Body of pancreas (tissue), 4 donors: ENCODE data around the gene BRICD5. TPM values are rescaled to one million over a fixed set of nuclear protein-coding genes. Genes with fewer than 3 reads are reported as not detected.

Source experiments
- ATAC-seq: fragments of 150-250 bp; one replicate; pipeline ENCODE4 v1.9.1; 2016
- DNase-seq, 4 donors: peaks; one replicate each; pipeline ENCODE4 v3.0.0-alpha.2; 2019
- H3K27ac ChIP-seq, 4 donors: fragments of 200-600 bp; sonication (generic); 1 replicate in 3 of 4; 2 replicates in 1 of 4; pipeline versions ENCODE4 v1.5.1 to v1.6.1; 2016 to 2019; ENCODE audit warnings: mild to moderate bottlenecking in 1 of 4, mixed read lengths in 1 of 4, moderate library complexity in 1 of 4
- H3K27me3 ChIP-seq, 2 donors: fragments of 200-600 bp; sonication (generic); one replicate each; pipeline ENCODE4 v1.6.0; 2016; ENCODE audit warnings: mild to moderate bottlenecking in 1 of 2
- H3K36me3 ChIP-seq, 2 donors: fragments of 200-600 bp; sonication (generic); replicated peaks in 1 of 2; 2 replicates each; pipeline ENCODE4 v1.5.1; 2016; ENCODE audit warnings: low read depth in 2 of 2; ENCODE audit not compliant: insufficient read depth in 1 of 2
- H3K4me1 ChIP-seq: fragments of 200-600 bp; sonication (generic); one replicate; pipeline ENCODE4 v1.6.0; 2016
- H3K4me3 ChIP-seq, 2 donors: fragments of 200-600 bp; sonication (generic); 1 replicate in 1 of 2; 2 replicates in 1 of 2; pipeline ENCODE4 v1.5.1; 2016 to 2019
- H3K9me3 ChIP-seq, 3 donors: fragments of 200-600 bp; sonication (generic); 1 replicate in 2 of 3; 2 replicates in 1 of 3; pipeline ENCODE4 v1.5.1; 2016
- POLR2A ChIP-seq, 3 donors: fragments of 450-650 bp; IDR thresholded peaks; one replicate each; pipeline ENCODE4 v1.6.1; 2016; ENCODE audit warnings: antibody characterized with exemption in 3 of 3, mild to moderate bottlenecking in 2 of 3
- WGBS, 2 donors: methylation state at CpG; one replicate each; pipeline ENCODE4 v1.1.5; 2017; 5-methylcytosine and 5-hydroxymethylcytosine counted together
- intact Hi-C: fragments of 100-400 bp; cut with DNase I; formaldehyde crosslinking; loops from one replicate; pipeline ENCODE4 v1.15.1; 2023
- total RNA-seq, 2 donors: library from RNA; depleted of rRNA; stranded (reverse); fragments of >200 nt; gene quantifications; one replicate each; pipeline ENCODE4 v1.1.0, GENCODE V29; 2016
- TF ChIP-seq, protein P1 (sequence below), 7 experiments: fragments of 450-650 bp in 4 of 7; fragments of 200-600 bp in 3 of 7; sonication (generic) in 3 of 7; IDR thresholded peaks; one replicate each; pipeline ENCODE4 v1.5.1; 2016 to 2019; ENCODE audit warnings: antibody characterized with exemption in 7 of 7

BRICD5 gene
- total RNA-seq, 2 donors from 2014 or later, result 1.8 to 3.3 TPM

DNA sequence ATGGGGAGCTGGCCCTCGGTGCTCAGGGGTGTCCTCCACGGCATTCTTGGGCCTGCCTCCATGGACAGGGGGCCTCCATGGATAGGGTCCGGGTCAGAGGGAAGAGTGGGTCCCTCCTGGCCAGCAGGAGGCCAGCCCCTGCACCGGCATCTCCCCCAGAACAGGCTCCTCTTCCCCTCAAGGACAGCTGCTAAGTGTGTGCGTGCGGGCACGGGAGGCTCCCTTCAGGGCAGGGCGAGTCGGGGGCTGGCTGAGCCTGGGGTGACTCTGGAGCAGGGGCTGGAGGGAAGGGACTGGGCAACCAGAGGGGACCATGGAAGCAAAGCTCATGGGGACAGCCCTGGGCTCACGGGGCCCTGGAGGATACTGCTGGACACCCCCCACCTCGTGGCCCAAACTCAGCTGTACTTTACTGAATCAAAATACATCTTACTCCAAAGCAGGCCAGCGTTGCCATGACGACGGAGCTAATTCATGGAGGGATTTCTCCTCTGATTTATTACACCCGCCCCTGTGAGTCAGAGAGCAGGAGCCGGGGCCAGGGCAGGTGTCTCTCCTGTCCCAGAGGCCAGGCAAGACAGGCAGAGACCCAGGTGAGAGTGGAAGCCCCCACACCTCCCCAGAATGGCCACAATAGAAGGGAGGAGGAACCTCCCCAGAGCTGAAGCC lies 16.4 kb downstream of the BRICD5 start:
- Histone ChIP-seq H3K27ac (no peak overlapping the region), H3K4me3 (no peak overlapping the region), H3K27me3 (no peaks in the 10 kb centered on the region), H3K36me3 (no peaks in the 10 kb centered on the region), H3K9me3 (no peaks in the 10 kb centered on the region), H3K4me1 (peaks cover 13% of the 10 kb centered on the region)
- TF ChIP-seq, protein P1, sequence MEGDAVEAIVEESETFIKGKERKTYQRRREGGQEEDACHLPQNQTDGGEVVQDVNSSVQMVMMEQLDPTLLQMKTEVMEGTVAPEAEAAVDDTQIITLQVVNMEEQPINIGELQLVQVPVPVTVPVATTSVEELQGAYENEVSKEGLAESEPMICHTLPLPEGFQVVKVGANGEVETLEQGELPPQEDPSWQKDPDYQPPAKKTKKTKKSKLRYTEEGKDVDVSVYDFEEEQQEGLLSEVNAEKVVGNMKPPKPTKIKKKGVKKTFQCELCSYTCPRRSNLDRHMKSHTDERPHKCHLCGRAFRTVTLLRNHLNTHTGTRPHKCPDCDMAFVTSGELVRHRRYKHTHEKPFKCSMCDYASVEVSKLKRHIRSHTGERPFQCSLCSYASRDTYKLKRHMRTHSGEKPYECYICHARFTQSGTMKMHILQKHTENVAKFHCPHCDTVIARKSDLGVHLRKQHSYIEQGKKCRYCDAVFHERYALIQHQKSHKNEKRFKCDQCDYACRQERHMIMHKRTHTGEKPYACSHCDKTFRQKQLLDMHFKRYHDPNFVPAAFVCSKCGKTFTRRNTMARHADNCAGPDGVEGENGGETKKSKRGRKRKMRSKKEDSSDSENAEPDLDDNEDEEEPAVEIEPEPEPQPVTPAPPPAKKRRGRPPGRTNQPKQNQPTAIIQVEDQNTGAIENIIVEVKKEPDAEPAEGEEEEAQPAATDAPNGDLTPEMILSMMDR (IDR thresholded peaks at IDR 0.05), result no peak
- TF ChIP-seq POLR2A (IDR thresholded peaks at IDR 0.05), result no peak
- 47 to 62% methylated on average over 12 to 16 of the region's 16 CpGs for WGBS, 2 donors
- ATAC-seq (no peak), DNase-seq (no peak)
- intact Hi-C loops, result no loop called here

DNA sequence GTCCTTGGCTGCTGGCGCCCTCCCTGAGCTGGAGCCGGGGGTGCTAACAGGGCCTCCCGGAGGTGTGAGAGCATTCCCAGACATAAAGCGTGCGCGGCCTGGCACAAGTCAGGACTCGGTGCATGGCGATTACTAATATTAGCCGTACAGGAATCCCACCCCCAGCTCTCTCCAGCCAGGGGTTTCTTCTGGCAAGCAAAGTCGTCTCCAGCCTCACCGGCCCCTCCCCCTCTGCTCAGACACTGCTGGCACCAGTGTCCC lies 19.3 kb downstream of the BRICD5 start:
- intact Hi-C loops, result no loop called here
- Histone ChIP-seq H3K4me3 (no peak overlapping the region), H3K27me3 (no peaks in the 10 kb centered on the region), H3K36me3 (no peaks in the 10 kb centered on the region), H3K4me1 (peaks cover 13% of the 10 kb centered on the region), H3K27ac (no peak overlapping the region), H3K9me3 (no peaks in the 10 kb centered on the region)
- DNase-seq (no peak), ATAC-seq (no peak)
- WGBS, 2 donors, result 80 to 84% methylated on average over 4 to 11 of the region's 11 CpGs
- TF ChIP-seq POLR2A (IDR thresholded peaks at IDR 0.05), result no peak
- TF ChIP-seq, protein P1 (IDR thresholded peaks at IDR 0.05), result no peak

DNA sequence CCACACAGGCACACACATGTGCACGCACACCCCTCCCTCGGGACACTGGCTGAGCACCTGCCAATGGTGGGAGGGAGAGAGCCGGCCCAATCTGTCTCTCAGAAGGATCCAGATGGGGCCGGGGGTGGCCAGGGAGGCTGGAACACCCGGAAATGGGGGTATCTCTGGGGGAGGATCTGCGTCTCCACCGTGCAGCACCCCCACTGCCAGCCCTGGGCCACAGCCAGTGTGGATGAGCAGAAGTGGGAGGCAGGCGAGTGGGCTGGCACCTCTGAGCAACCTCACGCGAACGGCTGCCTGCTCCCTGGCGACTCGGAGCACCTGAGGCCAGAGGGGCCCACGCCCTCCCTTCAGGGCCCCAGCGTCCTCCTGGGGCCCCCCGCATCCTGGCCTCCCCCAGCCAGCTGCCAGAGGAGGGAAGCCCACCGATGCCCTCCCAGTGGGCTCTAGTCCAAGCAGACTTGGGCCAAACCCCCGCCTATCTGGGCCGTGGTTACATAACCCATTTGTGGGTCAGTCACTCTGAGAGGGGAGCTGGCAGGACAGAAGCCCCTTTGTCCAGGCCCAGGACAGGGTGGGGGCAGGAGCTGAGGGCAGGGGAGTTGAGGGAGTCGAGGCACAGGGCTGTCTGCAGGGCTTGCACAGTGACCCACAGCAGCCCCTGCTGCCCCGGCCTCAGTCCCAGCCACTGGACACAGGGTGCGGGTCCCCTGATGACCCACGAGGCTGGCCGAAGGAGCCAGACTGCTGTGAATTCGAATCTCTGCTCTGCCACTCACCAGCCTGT lies 19.8 kb downstream of the BRICD5 start:
- 67 to 78% methylated on average over 6 to 21 of the region's 25 CpGs for WGBS, 2 donors

DNA sequence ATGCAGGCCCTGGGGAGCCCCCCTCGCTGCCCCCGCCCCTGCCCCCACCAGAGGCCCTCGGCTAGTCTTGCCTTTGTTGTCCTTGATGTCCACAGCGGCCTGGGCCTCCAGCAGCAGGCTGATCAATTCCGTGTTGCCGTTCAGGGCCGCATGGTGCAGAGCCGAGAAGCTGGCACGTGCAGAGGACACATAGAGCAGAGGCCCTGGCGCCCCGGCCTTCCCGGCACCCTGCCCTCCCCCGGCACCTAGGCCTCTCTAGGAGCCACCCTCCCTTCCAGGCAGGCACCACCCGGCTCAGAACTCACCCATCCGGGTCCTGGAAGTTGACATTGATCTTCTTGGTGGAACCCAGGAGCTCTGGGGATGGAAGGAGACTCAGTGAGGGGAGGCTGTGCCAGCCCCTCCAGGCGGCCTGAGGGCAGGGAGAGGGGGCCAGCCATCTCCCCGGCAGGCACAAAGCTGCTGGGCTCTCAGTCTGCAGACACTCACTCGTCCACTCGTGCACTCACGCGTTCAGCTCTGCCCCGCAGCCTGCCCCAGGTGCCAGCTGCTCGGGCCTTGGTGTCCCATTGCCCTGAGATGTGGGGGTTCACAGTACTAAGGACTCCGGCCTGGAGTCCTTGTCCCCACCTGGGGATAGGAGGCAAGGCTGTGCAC lies 20.5 kb downstream of the BRICD5 start:
- Histone ChIP-seq H3K9me3 (no peaks in the 10 kb centered on the region), H3K4me1 (peaks cover 3% of the 10 kb centered on the region), H3K27me3 (no peaks in the 10 kb centered on the region), H3K27ac (no peak overlapping the region), H3K4me3 (no peak overlapping the region), H3K36me3 (no peaks in the 10 kb centered on the region)
- intact Hi-C loops, result no loop called here
- ATAC-seq (no peak), DNase-seq (no peak)
- 78 to 87% methylated on average over 9 to 24 of the region's 24 CpGs for WGBS, 2 donors
- TF ChIP-seq, protein P1 (IDR thresholded peaks at IDR 0.05), result no peak
- no peak for TF ChIP-seq POLR2A (IDR thresholded peaks at IDR 0.05)

More for the DNA sequence above, 19.8 kb downstream of the BRICD5 start:
- TF ChIP-seq, protein P1 (IDR thresholded peaks at IDR 0.05), result no peak
- TF ChIP-seq POLR2A (IDR thresholded peaks at IDR 0.05), result no peak
- Histone ChIP-seq H3K27me3 (no peaks in the 10 kb centered on the region), H3K4me1 (peaks cover 10% of the 10 kb centered on the region), H3K27ac (no peak overlapping the region), H3K36me3 (no peaks in the 10 kb centered on the region), H3K9me3 (no peaks in the 10 kb centered on the region), H3K4me3 (no peak overlapping the region)
- no peak for DNase-seq
- intact Hi-C loops, result no loop called here
- ATAC-seq, result no peak
